HG03135 (cell line): ENCODE results near the gene MEGF6.

Experiments
- ATAC-seq: cut with Tn5 transposase; IDR thresholded peaks from one replicate; pipeline ENCODE4 v1.9.1; 2021; ENCODE audit warnings: mild to moderate bottlenecking, moderate library complexity; ENCODE audit not compliant: unreplicated experiment

The MEGF6 gene

DNA sequence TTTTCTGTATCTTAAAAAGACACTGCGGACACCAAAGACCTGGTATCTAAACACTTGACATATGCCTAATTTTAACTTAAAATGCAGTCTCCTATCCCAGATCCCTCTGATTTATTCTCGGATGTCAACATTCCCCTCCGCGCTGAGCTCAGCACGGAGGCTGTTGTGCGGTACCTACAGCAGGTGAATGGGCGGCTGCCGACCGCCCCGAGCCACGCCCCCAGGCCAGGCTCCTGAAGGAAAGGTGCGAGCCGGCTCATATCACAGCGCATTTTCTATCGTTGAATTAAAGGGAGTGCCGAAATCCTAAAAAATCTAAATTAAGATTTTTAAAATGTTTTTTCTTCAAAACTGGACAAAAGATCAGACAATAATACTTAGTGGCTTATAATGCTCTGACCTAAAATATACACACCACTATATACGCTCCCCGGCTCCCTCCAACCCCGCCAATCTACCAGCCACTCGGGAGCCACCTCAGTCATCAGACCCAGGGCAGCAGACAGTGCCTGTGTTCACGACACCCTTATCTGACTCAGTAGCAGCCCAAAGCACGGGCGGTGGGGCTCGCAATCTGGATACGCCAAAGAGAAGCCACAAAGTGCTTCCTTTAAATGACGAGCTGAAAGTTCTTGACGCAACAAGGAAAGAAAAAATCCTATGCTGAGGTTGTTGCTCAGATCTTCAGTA is 34.5 kb upstream of the MEGF6 start:
- no peak for ATAC-seq

DNA sequence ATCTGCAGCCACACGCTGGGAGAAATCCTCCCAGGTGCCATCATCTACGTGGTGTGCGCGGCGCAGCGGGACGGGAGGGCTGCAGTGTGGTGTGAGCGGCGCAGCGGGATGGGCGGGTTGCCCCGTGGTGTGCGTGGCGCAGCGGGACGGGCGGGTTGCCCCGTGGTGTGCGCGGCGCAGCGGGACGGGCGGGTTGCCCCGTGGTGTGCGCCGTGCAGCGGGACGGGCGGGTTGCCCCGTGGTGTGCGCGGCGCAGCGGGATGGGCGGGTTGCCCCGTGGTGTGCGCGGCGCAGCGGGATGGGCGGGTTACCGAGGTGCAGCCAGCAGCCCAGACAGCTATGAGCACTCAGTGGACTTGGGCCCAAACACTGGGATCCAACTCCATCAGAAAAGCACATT is 33.9 kb upstream of the MEGF6 start:
- no peak for ATAC-seq

DNA sequence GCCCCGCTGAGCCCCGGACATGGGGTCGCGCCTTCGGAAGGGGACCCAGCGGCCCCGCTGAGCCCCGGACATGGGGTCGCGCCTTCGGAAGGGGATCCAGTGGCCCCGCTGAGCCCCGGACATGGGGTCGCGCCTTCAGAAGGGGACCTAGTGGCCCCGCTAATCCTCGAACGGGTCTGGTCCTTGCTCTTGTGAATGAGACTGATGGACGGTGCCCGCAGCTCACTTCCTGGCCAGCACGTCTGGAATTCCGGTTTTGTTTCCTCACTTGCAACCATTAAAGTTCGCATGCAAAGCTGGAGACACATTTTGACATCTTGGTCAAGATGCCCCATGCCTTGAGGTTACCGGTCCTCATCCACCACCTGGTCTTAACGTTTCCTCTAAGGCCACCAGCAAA is 33.0 kb upstream of the MEGF6 start:
- no peak for ATAC-seq

DNA sequence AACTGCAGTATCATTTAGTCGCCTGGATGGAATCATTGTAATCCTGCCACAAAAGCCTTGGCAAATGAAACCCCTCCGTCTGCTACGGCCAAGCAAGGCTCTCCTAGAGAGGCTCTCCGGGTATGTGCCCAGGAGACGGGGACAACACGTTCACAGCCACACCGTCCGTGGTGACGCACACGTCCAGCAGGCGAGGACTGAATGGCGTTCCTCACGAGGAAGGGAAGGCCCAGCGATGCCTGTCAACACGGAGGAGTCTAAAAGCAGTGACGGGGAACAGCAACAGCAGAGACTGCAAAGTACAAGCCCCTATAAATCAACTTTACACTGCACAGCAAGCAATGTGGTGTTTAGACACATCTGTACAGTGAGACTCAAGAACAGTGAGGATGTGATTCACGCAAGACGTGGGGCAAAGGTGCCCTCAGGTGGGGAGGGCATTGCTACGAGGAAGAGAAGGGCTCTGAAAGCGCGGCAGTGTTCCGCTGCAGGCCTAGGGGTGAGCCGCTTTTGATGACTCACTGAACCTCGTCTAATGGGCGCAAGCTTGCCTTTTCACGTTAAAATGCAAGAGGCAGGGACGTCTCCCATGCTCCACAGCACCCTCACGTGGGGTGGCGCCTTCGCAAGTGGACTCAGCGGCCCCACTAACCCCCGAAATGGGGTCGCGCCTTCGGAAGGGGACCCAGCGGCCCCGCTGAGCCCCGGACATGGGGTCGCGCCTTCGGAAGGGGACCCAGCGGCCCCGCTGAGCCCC is 31.8 kb upstream of the MEGF6 start:
- ATAC-seq: no peak

DNA sequence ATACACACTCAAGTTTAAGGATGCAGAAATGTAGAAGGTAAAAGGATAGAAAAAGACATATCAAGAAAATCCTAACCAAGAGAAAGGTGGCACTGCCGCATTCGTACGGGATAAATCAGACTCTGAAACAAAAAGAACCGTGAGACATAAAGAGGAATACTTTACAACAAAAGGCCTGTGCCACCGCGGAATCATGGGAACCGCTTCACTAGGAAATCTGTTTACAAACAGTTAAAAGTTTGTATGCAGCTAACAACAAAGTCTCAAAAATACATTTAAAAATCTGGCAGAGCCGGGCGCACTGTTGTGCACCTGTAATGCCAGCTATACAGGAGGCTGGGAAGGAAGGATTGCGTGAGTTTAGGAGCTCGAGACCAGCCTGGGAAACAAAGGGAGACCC is 30.5 kb upstream of the MEGF6 start:
- no peak for ATAC-seq

DNA sequence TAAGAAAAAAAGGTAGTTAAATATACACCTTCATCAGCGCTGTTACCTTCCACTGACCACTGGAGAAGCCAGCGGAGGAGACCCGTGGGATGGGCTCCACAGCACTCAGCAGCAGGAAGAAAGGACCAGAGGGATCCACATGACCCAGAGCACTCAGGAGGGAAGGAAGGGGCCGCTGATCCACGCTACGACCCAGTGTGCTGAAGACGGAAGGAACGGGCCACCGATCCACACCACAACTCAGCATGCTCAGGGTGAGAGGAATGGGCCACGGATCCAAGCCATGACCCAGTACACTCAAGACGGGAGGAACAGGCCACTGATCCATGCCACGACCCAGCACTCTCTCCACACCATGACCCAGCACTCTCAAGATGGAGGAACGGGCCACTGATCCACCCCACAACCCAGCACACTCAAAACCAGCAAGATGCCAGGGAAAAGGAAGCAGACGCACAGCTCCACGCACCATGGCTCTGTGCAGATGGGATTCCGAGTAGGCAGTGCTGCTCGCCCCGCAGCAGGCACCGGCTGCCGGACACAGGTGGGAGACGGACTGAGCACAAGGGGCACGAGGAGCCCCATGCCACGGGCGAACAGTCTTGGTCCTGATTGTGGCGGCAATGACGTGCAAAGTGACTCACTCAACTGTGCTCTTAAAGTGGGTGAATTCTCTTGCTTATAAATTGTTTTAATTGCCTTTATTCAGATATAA is 29.9 kb upstream of the MEGF6 start:
- no peak for ATAC-seq

DNA sequence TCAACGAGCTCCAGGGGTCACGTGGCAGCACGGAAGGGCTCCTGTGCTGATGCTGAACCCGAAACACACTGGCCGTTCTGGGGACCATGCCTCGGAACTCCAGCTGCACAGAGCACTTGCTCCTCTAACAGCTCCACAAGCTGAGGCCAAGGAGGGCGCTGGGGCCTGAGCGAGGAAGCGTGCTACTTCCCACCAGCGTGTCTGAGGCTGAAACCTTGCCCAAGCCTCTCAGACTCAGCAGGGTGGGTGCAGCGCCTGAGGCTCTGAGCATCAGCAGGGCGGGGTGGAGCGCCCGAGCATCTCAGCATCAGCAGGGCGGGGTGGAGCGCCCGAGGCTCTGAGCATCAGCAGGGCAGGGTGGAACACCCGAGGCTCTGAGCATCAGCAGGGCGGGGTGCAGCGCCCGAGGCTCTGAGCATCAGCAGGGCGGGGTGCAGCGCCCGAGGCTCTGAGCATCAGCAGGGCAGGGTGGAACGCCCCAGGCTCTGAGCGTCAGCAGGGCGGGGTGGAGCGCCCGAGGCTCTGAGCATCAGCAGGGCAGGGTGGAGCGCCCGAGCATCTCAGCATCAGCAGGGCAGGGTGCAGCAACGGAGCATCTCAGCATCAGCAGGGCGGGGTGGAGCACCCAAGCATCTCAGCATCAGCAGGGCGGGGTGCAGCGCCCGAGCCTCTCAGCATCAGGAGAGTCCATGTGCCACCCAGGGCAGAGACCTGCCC is 29.0 kb upstream of the MEGF6 start:
- no peak for ATAC-seq

DNA sequence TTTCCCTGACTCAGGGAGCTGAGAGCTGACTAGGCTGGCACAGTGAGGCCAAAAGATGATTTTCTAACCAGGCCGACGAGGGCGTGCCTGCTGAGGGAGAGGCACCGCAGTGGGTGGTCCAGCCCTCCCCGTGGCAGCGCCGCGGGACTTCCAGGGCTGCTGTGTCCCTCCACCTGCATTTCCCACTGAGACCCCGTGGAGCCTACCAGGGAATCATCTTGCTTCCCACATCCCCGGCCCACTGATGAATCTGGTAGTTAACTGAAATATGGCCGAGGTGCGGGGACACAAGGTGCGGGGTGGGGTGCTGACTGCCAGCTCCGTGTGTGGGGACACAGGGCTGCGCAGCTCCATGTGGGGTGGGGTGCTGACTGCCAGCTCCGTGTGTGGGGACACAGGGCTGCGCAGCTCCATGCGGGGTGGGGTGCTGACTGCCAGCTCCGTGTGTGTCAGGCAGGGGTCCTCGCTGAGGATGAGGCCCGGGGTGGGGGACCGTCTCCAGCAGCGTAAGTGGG is 28.1 kb upstream of the MEGF6 start:
- ATAC-seq: no peak

DNA sequence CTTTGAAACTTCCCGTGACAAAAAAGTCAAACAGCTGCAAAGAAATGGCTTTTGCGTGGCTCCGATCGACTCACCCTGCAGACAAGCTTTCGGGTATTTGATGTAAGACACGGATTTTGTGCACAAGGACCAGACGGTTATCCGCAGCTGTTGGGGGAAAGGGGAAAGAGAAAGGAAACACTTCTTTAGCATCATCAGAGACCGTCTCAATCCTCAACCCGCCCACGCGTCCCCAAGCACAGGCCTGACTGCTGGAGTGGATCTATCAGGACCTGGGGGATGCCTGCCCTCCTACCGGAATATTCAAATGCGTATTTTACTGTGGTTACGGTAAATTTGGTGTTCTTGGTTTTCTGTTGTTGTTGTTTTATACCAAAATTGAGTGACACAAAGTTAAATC is 27.4 kb upstream of the MEGF6 start:
- ATAC-seq: no peak

DNA sequence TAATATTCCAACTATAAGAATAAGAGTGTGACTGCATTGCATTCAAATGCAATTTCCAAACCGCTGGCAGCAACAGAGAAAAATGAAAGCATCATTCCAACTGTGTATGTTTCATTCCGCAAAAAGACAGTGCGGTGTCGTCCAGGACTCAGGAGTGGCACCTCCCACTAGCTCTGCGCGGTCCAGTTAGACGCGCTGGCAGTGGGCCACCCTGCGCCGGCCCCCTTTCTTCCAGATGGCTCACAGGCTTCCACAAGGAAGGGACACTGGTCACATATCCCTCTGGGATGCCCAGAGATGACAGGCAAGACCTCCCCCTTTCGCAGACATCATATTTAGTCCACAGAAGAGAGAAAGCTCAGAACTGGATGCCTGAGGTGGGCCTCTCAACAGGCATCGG is 26.7 kb upstream of the MEGF6 start:
- no peak for ATAC-seq

DNA sequence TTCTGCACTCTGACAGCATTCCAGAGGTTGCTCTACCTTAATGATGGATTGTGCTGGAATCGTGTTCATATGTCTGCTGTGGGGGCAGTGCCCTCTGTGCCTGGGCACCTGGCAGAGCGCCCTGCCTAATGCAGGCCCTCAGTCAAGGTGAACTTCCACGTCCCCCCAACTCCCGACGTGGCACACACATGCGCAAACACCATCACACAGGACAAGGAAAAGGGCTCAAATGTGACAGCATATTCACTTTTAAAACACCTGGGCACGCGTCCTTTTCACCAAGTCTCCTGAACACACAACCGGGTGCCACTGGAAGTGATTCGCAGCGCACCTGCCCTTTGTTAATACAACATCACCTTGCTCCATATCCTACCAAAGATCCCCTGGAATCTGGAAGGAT is 25.2 kb upstream of the MEGF6 start:
- ATAC-seq: no peak

DNA sequence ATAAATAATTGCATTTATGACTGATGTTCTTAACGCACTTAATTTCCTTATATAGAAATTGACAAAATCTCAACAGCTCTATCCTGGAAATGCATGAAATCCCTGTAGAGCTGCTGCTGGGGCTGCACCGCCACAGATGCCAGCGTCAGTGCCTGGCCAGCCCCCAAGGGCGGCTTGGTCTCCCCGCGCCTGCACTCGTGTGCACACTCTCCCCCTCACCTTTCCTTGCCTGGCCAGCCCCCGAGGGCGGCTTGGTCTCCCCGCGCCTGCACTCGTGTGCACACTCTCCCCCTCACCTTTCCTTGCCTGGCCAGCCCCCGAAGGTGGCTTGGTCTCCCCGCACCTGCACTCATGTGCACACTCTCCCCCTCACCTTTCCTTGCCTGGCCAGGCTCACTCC is 24.8 kb upstream of the MEGF6 start:
- no peak for ATAC-seq

DNA sequence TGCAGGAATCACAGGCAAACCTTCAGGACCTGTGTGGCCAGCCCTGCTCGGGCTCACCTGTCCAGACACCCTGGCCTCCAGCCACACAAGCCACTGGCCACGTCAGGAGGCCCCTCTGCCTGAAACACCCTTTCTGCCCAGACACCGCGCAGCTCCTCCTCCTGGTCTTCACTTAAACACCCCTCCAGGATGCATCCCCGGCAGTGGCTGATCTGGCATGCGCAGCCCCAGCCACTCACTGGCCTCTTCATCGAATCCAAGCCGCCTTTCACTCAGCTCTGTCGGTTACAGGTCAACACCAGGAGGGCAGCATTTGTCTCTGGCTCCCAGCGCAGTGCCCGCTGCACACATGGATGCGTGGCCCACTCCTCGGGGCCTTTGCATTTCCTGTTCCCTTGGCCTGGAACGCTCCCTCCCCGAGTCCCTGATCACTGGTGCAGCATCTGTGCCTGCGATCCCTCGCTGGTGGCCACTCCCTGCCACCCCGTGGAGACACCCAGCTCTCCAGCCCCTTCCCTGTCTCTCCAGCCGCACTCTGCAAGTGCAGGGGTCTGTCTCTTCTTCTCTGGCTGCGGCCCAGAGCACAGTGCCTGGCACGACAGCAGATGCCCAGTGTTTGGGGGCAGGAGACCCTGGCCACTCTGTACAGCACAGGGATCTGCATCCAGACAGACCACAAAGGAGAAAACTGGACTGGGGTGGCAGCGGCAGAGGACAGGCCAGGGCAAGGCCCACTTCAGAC is 22.9 kb upstream of the MEGF6 start:
- ATAC-seq: no peak

DNA sequence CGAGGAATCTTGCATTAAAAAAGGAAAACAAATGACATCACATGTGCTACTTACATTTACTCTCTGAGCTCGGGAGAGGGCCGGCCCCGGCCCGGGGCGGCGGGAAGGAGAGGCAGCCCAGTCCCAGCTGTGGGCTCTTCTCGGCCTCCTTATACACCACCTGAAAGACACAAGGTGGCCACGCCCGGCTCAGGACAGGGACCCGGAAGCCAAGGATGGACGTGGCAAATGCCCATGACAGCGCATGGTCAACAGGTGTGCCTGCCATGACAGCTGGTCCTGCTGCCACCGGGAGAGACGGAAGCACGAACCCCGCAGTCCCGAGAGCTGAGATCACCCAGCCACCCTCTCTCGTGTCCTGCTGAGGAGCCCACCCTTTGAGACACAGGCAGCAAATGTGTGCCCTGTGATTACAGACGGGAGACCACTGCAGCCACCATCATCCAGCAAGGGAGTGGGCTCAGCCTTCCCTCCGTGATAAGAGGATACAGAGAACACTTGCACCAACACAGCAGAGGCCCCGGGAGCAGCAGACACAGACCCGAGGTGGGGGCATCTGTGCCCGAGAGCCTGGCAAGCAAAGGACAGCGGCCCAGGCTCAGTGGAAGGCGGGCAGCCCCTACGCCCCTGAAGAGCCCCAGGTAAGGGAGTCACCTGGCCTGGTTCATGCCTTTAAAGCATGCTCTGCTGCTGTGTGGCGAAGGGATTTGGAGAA is 22.2 kb upstream of the MEGF6 start:
- ATAC-seq: no peak

DNA sequence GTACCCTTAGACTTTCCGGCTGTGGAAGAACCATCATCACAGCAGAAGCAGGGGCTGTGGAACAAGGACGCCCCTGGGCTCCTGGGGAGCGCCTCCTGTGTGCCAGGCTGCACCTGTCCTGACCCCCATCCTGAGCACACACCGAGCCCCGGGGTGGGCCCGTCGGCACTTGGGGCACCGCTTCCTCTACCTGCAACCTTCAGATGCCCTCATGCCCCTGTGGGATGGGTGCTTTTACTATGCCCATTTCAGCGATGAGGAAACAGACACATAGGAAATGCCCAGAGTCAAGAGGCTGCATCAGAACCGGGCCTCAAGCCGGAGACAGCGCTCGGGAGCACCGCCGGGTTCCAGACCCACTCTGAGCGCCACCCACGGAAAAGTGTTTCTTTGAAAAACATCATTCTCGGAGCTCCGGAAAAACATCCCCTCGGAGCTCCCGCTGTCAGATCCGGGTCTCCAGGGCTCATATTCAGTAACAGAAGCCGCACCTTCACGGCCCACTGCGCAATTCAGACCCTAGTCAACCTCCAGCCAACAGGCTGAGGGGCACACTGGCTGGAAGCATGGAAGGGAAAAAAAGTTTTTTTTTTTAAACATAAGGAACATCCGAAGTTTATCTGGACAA is 21.5 kb upstream of the MEGF6 start:
- ATAC-seq: no peak

DNA sequence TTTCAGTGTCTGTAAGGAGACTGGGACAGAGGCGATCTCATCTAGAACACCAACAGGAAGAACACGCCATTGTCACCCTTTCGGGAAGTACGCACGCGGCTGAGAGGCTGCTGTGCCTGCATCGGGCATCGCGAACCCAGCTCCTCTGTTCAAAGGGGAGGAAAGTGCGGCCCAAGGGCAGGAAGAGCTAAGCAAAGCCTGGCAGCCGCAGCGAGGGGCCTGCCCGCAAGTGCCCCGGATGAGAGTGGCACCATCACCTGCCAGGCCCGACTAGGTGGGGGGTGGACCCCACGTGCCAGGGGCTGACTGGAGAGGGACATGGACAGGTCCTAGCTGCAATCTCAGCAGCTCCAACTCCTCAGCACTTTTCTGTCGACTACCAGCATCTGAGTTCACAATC is 21.0 kb upstream of the MEGF6 start:
- no peak for ATAC-seq

DNA sequence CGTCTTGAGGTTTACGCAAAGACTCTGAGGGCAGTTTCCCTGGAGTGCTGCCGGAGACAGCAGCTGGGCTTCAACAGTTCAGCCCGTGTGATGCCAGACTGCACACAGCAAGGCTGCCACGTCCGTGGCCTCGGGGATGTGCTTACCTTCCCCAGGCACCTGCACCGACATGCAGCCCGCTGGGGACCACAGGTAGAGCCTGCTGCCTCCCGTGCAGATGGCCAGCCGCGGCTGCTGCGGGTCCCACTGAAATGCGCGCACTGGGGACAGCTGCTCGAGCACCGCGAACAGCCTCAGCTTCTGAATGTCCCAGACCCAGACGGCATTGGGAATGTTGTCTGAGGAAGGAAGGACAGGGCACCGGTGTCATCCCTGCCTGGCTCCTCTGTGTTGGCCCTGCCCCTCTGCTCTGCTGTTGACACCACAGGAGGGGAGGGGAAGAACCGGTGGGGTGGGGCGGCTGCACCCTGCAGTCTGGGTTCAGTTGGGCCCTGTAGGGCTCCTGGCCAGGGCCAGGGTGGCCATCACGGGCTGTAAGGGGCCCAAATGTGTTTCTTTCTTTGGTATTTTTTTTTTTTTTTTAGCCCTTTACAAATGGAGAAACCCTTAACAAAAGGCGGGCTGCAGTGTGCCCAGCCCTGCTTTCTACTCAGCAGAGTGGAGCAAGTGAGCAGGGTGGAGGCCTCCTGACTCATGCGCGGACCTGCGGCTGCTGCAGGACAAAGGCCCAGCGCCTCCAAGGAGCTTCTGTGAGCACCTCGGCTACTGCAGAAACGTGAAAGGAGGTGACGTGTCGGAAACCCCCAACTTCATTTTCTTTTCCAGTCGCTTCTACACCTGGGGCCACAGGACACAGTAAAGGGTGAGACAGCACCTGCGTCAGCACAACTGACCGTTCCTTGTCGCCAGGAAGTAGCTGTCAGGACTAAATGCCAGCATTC is 20.3 kb upstream of the MEGF6 start:
- ATAC-seq: no peak

DNA sequence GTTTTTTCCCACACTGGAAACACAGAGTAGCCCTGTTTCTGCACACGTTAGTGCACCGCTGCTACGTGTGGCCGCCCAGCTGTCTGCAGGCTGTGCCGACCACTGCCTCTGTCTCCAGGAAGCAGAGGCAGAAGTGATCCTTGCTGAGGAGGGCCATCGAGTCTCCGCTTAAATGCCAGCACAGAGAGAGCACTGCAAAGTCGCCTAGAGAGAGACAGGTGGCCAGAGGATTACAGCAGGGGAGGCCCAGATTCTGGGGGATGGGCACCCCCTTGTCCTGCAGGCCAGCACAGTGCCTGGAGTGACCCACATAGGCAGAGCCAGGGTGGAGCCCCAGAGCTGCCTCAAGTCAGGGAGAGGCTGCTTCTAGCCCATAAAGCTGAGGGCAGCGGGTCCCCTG is 19.6 kb upstream of the MEGF6 start:
- no peak for ATAC-seq
